ENCODE data around the gene SYMPK. TPM values are rescaled to one million over a fixed set of nuclear protein-coding genes. Genes with fewer than 3 reads are reported as not detected.

The SYMPK gene
- total RNA-seq, 1 experiment from 2014 or later: 85.5 TPM

DNA sequence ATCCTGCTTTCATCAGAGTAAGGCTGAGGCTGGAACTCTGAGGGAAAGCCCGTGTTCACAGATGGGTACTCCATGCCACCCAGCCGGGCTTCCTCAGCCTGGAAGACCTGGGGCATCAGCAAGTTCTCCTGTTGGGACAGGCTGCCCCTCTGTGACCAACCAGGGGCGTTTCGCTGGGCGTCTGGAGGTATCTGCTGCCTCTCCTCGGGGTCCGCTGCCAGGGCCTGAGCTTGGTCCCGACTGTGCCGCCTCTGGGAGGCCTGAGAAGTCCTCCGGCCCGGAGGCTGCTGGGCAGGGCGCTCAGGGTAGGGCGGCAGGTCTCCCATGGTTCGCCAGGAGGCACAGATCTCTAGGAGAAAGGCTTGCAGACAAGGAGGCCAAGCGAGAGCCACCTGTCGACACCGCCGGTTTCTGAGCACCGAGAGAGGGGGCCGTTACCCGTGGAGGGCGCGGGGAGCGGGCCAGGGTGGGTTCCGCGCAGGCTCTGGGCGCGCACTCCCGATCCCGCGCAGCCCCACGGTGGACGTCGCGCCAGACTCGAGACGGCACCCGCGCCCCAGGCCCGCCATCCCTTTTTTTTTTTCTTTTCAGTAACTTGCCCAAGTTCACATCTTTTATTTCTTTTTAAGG, 48.0 kb downstream of the SYMPK start, which contains the start of gene RSPH6A:
TSS of gene RSPH6A (minus strand) at position 458 of the 630 bp plus-strand sequence. CDS start at position 326, 132 bp downstream.
- BruUV-seq (replicated peaks): no TSS peak
- TF ChIP-seq CTCF (conservative IDR thresholded peaks at IDR 0.05; ENCODE audit: low read depth, low read length) (no peak), EZH2 (IDR thresholded peaks at IDR 0.05; ENCODE audit: borderline replicate concordance, low read depth, low read length, poor library complexity, severe bottlenecking) (no peak)
- H3K27ac ChIP-seq (ENCODE audit: low read depth, low read length, poor library complexity, severe bottlenecking): no peak within 1 kb of the TSS
- intact Hi-C loops (cut with micrococcal nuclease; ENCODE audit: unreplicated experiment): no loop called here
- POLR2A ChIA-PET (ENCODE audit: low non-redundant PET): no interaction called here
- H3K27me3 ChIP-seq (replicated peaks; ENCODE audit: insufficient read depth, low read depth, low read length, poor library complexity): no peaks in the 10 kb centered on the region
- peaks cover 4% of the 10 kb centered on the region for H3K4me1 ChIP-seq (ENCODE audit: insufficient read depth, low read length, poor library complexity, severe bottlenecking)
- peaks cover 2% of the 10 kb centered on the region for H3K36me3 ChIP-seq (ENCODE audit: insufficient read depth, low read length, poor library complexity, severe bottlenecking)
- CTCF ChIA-PET: interaction anchor here (1.0 kb wide), 1 partner anchor 262 kb away, joined by 3 read pairs; no protein-coding TSS in a partner anchor
- no peak within 1 kb of the TSS for H3K4me3 ChIP-seq (ENCODE audit: low read depth, low read length, poor library complexity, severe bottlenecking)
- H3K9me3 ChIP-seq (ENCODE audit: low read depth, low read length, poor library complexity, severe bottlenecking): no peaks in the 10 kb centered on the region
- DNase-seq (ENCODE audit: low spot score): no peak

DNA sequence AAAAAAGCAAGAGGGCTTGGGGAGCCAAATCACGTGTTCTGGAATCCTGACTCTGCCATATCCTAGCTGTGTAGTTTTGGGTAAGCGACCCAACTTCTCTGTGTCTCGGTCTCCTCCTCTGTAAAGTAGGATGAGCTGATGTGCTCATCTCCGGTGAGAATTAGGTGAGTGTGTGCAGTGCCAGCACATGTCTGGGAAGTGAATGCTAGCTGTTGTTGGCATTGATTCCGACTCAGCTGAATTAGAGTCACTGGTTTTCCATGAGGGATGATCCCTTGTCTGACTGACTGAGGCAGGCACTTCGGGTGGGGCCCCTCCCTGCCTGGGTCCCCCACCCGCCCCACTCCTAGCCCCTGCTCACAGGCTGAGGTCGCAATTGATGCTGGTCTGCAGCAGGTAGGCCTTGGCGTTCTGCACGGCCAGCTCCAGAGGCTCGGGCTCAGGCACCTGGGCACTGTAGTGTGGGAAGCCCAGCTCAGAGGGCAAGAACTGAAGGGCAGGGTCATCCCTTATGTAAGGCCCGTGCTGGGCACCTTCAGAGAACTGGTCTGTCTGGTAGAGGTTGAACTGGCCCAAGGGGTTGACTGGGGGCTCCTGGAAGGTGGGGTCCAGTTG, 48.7 kb downstream of the SYMPK start:
- intact Hi-C loops (cut with micrococcal nuclease; ENCODE audit: unreplicated experiment): no loop called here
- H3K27me3 ChIP-seq (replicated peaks; ENCODE audit: insufficient read depth, low read depth, low read length, poor library complexity): no peaks in the 10 kb centered on the region
- H3K27ac ChIP-seq (ENCODE audit: low read depth, low read length, poor library complexity, severe bottlenecking): no peak overlapping the region
- TF ChIP-seq EZH2 (IDR thresholded peaks at IDR 0.05; ENCODE audit: borderline replicate concordance, low read depth, low read length, poor library complexity, severe bottlenecking) (no peak), CTCF (conservative IDR thresholded peaks at IDR 0.05; ENCODE audit: low read depth, low read length) (no peak)
- CTCF ChIA-PET: interaction anchor here (0.9 to 1.1 kb wide), 3 partner anchors 10 to 263 kb away, joined by 3 to 4 read pairs (median 4); no protein-coding TSS in a partner anchor
- peaks cover 9% of the 10 kb centered on the region for H3K4me1 ChIP-seq (ENCODE audit: insufficient read depth, low read length, poor library complexity, severe bottlenecking)
- H3K36me3 ChIP-seq (ENCODE audit: insufficient read depth, low read length, poor library complexity, severe bottlenecking): no peaks in the 10 kb centered on the region
- no peaks in the 10 kb centered on the region for H3K9me3 ChIP-seq (ENCODE audit: low read depth, low read length, poor library complexity, severe bottlenecking)
- DNase-seq (ENCODE audit: low spot score): no peak
- no peak overlapping the region for H3K4me3 ChIP-seq (ENCODE audit: low read depth, low read length, poor library complexity, severe bottlenecking)
- BruUV-seq (replicated peaks): no TSS peak
- POLR2A ChIA-PET (ENCODE audit: low non-redundant PET): interaction anchor here (0.6 kb wide), 1 partner anchor 19 kb away, joined by 4 read pairs; no protein-coding TSS in a partner anchor

DNA sequence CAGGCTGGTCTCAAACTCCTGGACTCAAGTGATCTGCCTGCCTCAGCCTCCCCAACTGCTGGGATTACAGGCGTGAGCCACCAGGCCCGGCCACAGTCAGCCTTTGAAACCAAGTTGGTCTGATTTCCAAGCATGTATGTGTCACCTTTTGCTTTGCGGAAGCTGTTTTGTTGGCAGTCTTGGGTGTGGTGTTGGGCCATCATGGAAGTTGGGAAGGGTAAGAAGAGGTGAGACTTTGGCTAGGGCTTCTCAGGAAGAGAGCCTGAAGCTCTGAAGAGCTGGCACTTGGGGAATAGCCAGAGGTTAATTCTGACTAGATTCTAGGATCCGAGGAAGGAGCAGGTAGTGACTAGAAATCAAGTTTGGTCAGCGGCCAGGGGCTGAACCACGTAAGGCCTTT, 50.6 kb downstream of the SYMPK start:
- Histone ChIP-seq H3K9me3 (ENCODE audit: low read depth, low read length, poor library complexity, severe bottlenecking) (no peaks in the 10 kb centered on the region), H3K4me3 (ENCODE audit: low read depth, low read length, poor library complexity, severe bottlenecking) (no peak overlapping the region), H3K27me3 (replicated peaks; ENCODE audit: insufficient read depth, low read depth, low read length, poor library complexity) (no peaks in the 10 kb centered on the region), H3K36me3 (ENCODE audit: insufficient read depth, low read length, poor library complexity, severe bottlenecking) (no peaks in the 10 kb centered on the region), H3K4me1 (ENCODE audit: insufficient read depth, low read length, poor library complexity, severe bottlenecking) (peaks cover 9% of the 10 kb centered on the region), H3K27ac (ENCODE audit: low read depth, low read length, poor library complexity, severe bottlenecking) (no peak overlapping the region)
- TF ChIP-seq EZH2 (IDR thresholded peaks at IDR 0.05; ENCODE audit: borderline replicate concordance, low read depth, low read length, poor library complexity, severe bottlenecking) (no peak), CTCF (conservative IDR thresholded peaks at IDR 0.05; ENCODE audit: low read depth, low read length) (no peak)
- no TSS peak for BruUV-seq (replicated peaks)
- intact Hi-C loops (cut with micrococcal nuclease; ENCODE audit: unreplicated experiment): no loop called here
- ChIA-PET CTCF (interaction anchor here (0.5 kb wide), 1 partner anchor 42 kb away, joined by 5 read pairs; no protein-coding TSS in a partner anchor), POLR2A (ENCODE audit: low non-redundant PET) (no interaction called here)
- no peak for DNase-seq (ENCODE audit: low spot score)

All from A673 (cell line).